ENCODE measurements around the gene FOXO1. TPM values are rescaled to one million over a fixed set of nuclear protein-coding genes. Genes with fewer than 3 reads are reported as not detected.

The FOXO1 gene
- total and polyA plus RNA-seq, 9 of the 15 experiments (the other 6 are each of a cell fraction or from before 2014, with no cell fraction given): 0.04 to 0.73 (median 0.20) TPM

DNA sequence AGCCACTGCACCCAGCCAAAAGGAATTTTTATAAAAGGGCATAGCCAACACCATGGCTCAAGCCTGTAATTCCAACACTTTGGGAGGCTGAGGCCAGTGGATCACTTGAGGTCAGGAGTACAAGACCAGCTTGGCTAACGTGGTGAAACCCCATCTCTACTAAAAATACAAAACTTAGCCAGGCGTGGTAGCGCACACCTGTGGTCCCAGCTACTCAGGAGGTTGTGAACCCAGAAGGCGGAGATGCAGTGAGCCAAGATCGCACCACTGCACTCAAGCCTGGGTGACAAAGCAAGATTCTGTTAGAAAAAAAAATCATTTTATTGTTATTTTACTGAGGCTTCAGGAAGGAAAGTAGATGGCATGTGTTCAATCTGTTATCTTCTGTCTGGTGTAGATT, 31.3 kb upstream of the FOXO1 start:
- no peaks in the 10 kb centered on the region for H3K79me2 ChIP-seq (ENCODE audit: control insufficient read depth, insufficient read depth, low read length)
- no peaks in the 10 kb centered on the region for H3K9me3 ChIP-seq (replicated peaks; ENCODE audit: control insufficient read depth, insufficient read depth, low read depth, low read length)
- WGBS (ENCODE audit: insufficient coverage, low coverage, missing lambda C conversion rate): 12% methylated on average over 5 of the region's 5 CpGs
- in situ Hi-C loops (cut with MboI): loop anchor here (25.0 kb wide), 2 partner anchors 635 to 1710 kb away; partner anchors contain the start of gene STOML3
- no peak for FAIRE-seq
- H3K9ac ChIP-seq (ENCODE audit: insufficient read depth in 1 of 2, low read depth in 2 of 2, low read length in 2 of 2): no peak overlapping the region
- TF ChIP-seq CEBPB (tag; IDR thresholded peaks at IDR 0.05): no peak
- no peak for TF ChIP-seq FOSL1 (tag; conservative IDR thresholded peaks at IDR 0.05)
- TF ChIP-seq, protein P1, sequence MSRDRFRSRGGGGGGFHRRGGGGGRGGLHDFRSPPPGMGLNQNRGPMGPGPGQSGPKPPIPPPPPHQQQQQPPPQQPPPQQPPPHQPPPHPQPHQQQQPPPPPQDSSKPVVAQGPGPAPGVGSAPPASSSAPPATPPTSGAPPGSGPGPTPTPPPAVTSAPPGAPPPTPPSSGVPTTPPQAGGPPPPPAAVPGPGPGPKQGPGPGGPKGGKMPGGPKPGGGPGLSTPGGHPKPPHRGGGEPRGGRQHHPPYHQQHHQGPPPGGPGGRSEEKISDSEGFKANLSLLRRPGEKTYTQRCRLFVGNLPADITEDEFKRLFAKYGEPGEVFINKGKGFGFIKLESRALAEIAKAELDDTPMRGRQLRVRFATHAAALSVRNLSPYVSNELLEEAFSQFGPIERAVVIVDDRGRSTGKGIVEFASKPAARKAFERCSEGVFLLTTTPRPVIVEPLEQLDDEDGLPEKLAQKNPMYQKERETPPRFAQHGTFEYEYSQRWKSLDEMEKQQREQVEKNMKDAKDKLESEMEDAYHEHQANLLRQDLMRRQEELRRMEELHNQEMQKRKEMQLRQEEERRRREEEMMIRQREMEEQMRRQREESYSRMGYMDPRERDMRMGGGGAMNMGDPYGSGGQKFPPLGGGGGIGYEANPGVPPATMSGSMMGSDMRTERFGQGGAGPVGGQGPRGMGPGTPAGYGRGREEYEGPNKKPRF (IDR thresholded peaks at IDR 0.05; ENCODE audit: low read depth, low read length): no peak
- H2AFZ ChIP-seq (ENCODE audit: low read depth, low read length): no peak overlapping the region
- BruUV-seq (replicated peaks): no TSS peak
- no peak overlapping the region for H3K4me2 ChIP-seq (ENCODE audit: insufficient read depth, low read length)
- no peaks in the 10 kb centered on the region for H3K9me1 ChIP-seq (ENCODE audit: control insufficient read depth, insufficient read depth, low read length)
- H3K27ac ChIP-seq (ENCODE audit: extremely low read depth, low read depth, low read length): no peak overlapping the region
- no peaks in the 10 kb centered on the region; a peak in 1 of 5 replicates for H3K4me1 ChIP-seq (replicated peaks in 1 of 2; ENCODE audit: control insufficient read depth in 2 of 2, insufficient read depth in 2 of 2, low read length in 2 of 2)
- no peak for ATAC-seq
- H3K4me3 ChIP-seq: no peak overlapping the region
- H4K20me1 ChIP-seq (replicated peaks; ENCODE audit: control insufficient read depth, insufficient read depth, low read length): no peaks in the 10 kb centered on the region
- CTCF ChIA-PET (ENCODE audit: low intra/inter-chr PET ratio): no interaction called here
- H3K27me3 ChIP-seq (ENCODE audit: control insufficient read depth in 2 of 2, insufficient read depth in 2 of 2, low read length in 2 of 2): peaks cover 0 to 12% of the 10 kb centered on the region in 2 experiments; a peak in 1 of 5 replicates
- H3K36me3 ChIP-seq (ENCODE audit: control insufficient read depth, insufficient read depth, low read length): no peaks in the 10 kb centered on the region
- intact Hi-C loops (cut with micrococcal nuclease): loop anchor here (5.0 kb wide), 1 partner anchor 80 kb away; no protein-coding TSS in a partner anchor
- POLR2A ChIA-PET: interaction anchor here (1.2 kb wide), 1 partner anchor 10 kb away, joined by 3 read pairs; no protein-coding TSS in a partner anchor
- no peak for DNase-seq (ENCODE audit: extremely low read depth in 1 of 4, low spot score in 3 of 4)
